Activated effector memory CD4-positive, alpha-beta T cell treated with Interleukin-2 at 50 U/mL for 16 hours (primary cell): ENCODE data around the gene KCNJ15.

Experiments
- DNase-seq: peaks from one replicate; pipeline ENCODE4 v3.0.0-alpha.2; 2020

KCNJ15 gene

GRCh38 chr21:38300141-38300578, 43.4 kb downstream of the KCNJ15 start:
- DNase-seq = no peak

GRCh38 chr21:38301321-38302214, 44.8 kb downstream of the KCNJ15 start:
- no peak for DNase-seq

DNA sequence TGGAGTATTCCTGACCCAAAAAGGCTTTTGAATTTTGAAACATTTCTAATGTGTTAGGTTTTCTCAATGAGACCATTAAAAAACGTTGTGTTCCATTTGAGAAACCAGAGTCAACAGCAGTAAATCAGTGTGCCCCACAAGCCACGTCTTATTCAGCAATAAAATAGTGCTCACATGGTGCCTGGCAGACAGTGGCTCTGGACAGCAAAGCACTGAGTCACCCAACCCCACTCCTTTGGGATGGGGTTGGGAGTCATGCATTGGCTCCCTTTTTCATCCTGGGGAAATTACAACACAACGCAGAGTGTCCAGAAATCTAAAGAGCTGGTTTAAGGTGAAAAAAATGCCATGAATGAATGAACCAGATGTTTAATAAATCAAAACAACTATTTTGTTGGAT, 46.5 kb downstream of the KCNJ15 start:
- DNase-seq = no peak

DNA sequence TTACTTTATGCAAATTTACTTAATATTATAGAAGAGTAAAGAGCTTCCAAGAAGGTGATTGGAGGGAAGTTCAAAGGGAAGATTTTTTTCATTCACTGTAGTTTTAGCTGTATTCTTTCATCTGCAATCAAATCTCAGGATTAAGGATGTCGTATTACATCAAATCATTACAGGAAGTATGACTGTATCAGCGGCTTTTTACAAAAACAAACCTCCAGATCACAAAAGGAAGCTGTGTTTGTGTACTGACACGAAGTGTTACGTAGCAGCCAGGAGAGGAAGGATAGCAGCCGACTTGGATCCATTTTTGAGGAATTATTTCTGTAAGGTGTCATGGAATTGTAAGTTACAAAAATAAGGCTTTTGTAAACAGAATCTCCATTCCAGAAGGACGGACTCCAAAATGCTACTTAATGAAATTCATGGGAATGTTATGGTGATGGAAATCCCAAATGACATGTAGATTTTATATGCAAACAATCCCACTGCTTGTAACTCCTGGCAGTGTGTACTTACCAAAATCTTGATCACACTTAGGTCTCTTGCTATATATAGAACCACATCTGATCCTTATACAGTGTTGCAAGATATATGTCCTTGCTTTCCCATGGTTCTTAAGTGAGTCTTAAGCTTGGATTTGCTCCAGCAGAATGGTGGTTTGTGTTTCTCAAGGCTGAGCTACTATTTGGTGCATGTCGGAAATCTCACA, 49.8 kb downstream of the KCNJ15 start:
- DNase-seq = no peak

- no peak for DNase-seq
Observed at GRCh38 chr21:38307771-38308531, 51.2 kb downstream of the KCNJ15 start.

- DNase-seq = no peak
Observed at GRCh38 chr21:38308532-38309119, 51.8 kb downstream of the KCNJ15 start.

- no peak for DNase-seq
Observed at GRCh38 chr21:38310646-38311485, 54.1 kb downstream of the KCNJ15 start.

DNA sequence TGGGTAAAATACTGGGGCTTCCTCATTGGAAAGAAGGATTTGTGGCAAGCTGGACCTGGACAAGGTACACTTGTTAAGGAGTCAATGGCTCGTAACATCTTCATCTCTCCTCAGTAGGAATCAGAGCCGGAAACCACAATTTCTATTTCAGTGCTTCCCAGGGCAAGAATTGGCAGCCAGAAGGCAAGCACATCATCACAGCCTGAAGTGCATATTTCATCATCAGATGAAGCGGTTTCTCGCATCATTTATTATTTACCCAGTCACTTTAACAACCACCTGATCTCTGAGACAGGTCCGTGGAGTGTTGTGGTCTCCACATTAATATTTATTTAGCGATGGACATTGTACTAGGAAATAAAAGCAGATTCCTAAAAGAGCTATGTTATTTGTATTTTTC, 55.0 kb downstream of the KCNJ15 start:
- no peak for DNase-seq

DNA sequence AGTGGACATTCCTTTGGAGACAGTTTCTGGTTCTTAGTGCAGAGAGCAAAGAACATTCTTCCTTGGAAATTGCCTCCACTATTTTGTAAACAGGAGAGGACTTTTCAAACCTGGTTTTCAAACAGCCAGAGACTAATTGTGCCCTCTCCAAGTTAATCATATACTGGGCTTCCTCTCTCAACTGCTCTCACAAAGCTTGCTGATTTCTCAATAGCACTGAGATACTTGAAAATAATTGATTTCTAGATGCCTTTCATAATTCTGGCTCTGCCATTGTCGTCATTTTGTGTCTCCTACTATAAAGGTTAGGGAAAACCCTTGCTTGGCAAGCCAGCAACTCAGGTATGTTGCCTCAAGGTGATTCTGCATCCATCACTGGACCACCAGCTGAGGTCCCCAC, 56.0 kb downstream of the KCNJ15 start:
- no peak for DNase-seq

- DNase-seq = no peak
Observed at GRCh38 chr21:38314558-38314957, 57.8 kb downstream of the KCNJ15 start.

DNA sequence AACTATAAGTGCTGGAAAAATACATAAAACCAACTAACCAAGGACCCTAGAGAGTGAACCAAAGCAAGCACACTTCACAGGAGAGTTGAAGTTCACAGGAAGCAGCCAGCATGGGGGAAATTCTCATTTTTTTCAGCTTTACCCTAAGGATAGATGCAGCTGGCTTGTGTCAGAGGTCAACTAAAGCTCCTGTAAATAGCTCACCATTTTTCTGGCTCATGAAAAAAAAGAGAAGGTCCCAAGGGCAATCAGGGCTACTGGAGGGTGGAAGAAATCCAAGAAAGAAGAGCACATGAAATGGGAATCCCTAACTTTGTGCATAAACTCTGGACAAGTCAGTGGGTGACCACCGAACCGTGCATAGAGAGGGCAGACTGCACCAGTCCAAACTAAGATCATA, 58.3 kb downstream of the KCNJ15 start:
- DNase-seq = no peak

- DNase-seq = no peak
Observed at GRCh38 chr21:38319781-38320180, 63.0 kb downstream of the KCNJ15 start.

GRCh38 chr21:38321568-38321967, 64.8 kb downstream of the KCNJ15 start:
- DNase-seq = no peak

- no peak for DNase-seq
Observed at GRCh38 chr21:38322311-38322950, 65.6 kb downstream of the KCNJ15 start.

DNA sequence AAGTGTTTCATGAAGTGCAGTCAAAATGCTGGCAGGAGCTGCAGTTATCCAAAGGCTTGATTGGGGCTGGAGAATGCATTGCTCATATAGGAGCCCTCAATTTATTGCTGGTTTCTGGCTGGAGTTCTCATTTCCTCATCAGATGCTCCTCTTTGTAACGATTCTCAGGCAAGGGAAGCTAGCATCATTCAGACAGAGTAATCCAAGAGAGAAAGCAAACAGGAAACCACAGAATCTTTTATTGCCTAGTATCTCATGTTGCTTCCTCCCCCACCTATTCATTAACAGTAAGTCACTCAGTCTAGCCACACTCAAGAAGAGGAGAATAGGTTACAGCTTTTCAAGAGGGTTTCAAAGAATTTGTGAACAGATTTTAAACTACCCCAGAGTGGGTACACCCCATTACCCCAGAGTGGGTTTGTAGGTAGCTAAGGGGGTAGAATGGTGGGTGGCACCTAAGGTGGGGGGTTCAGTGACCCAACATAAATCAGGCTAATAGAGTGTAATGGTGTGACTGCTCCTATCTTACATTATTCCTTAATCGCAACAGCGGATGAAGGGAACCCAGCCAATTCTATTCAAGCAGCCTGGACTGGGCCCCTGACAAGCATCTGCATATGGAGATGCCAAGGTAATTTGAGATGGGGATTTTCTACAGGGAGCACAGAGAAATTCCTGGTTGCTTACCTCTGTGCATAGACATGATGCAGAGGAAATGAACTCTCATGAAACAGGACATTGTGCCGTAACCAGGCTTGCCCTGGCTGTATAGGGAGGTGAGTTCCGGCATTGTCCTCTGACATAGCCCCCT, 67.1 kb downstream of the KCNJ15 start:
- DNase-seq = no peak

- no peak for DNase-seq
Observed at GRCh38 chr21:38325216-38325615, 68.4 kb downstream of the KCNJ15 start.

- no peak for DNase-seq
Observed at GRCh38 chr21:38325731-38326420, 69.1 kb downstream of the KCNJ15 start.

DNA sequence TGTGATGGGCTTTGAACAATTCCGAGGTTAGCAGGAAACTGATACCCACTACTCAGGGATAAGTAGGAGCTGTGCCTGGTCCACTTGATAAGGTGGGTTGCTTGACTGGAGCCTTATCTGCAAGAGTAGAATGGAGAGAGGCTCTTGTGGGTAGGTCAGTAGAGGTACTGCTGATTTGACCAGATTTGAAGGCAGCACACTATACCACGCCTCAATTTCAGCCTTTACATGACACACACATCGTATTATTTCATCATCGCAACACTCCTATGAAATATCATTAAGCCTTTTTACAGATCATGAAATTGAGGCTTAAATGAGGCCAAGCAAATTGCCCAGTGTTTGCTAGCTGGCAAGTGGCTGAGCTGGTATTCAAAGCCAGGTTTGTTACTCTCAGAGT, 69.6 kb downstream of the KCNJ15 start:
- DNase-seq = no peak

- DNase-seq = no peak
Observed at GRCh38 chr21:38326899-38327298, 70.1 kb downstream of the KCNJ15 start.

DNA sequence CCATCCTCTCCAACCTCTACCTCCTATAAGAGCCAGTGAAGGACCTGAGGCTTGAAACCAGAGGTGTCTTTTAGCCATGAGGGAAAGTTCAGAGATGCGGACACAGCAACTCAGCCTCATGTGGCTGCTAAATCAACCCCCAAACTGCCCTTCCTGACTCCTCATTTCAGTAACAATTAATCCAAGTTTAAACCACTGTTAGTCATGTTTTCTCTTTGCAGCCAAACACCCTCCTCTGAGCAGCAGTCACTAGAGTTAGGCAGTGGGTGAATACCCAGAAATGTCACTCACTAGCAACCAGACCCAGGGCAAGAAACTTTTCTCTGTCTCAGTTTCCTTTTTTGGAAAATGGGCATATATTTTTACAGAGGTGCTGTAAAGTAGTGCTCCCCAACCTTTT, 71.2 kb downstream of the KCNJ15 start:
- DNase-seq = no peak
